GM12878 (cell line): ENCODE results near the gene NCAPD3. TPM values are rescaled to one million over a fixed set of nuclear protein-coding genes. Genes with fewer than 3 reads are reported as not detected.

Experiments used
- ATAC-seq: fragments of 200-7000 bp; cut with Tn5 transposase; 3 replicates; pipeline ENCODE4 v1.9.1; 2020; ENCODE audit warnings: mild to moderate bottlenecking, moderate library complexity
- BruUV-seq: library from RNA; stranded (reverse); fragments of 400-500 nt; replicated peaks from 2 replicates; lab custom pipeline; 2021; lab: Mats Ljungman, UMichigan
- CTCF ChIA-PET: fragments of 300-600 bp; sonication (Branson Sonifier 250); formaldehyde crosslinking; extraction: SDS; loops from one replicate; lab custom pipeline; 2021; ENCODE audit warnings: inconsistent platforms; lab: Yijun Ruan, JAX
- POLR2A ChIA-PET: fragments of 350-600 bp; formaldehyde crosslinking; extraction: SDS; loops from one replicate; lab custom pipeline; 2021; ENCODE audit warnings: inconsistent platforms; lab: Charles Lee
- RAD21 ChIA-PET: fragments of 300-600 bp; sonication (Branson Sonifier 250); formaldehyde crosslinking; loops from one replicate; lab custom pipeline; 2023; ENCODE audit warnings: antibody characterized with exemption; ENCODE audit not compliant: unreplicated experiment; lab: Charles Lee
- SMC1A ChIA-PET: fragments of 300-600 bp; sonication (Branson Sonifier 250); formaldehyde crosslinking; loops from one replicate; lab custom pipeline; 2023; ENCODE audit not compliant: unreplicated experiment, uncharacterized antibody; lab: Charles Lee
- DNase-seq: peaks from one replicate; pipeline ENCODE4 v3.0.0-alpha.2; 2011; ENCODE audit warnings: low read depth, low spot score
- FAIRE-seq: peaks from 3 replicates; lab custom pipeline; 2011; peaks lifted over from hg19 to GRCh38; lab: Jason Lieb, UNC
- H2AFZ ChIP-seq: 2 replicates; pipeline ENCODE4 v1.6.0; 2011; ENCODE audit warnings: low read depth, low read length, control low read depth; ENCODE audit not compliant: control insufficient read depth
- H3K27ac ChIP-seq: 2 replicates; pipeline ENCODE4 v1.5.1; 2011; ENCODE audit warnings: control low read depth; ENCODE audit not compliant: control insufficient read depth, insufficient read depth
- H3K27me3 ChIP-seq, 2 experiments: replicated peaks in 1 of 2; 2 replicates each; pipeline versions ENCODE4 v1.6.0 to v1.6.1; 2011; ENCODE audit warnings: low read length in 1 of 2; ENCODE audit not compliant: control insufficient read depth in 2 of 2, insufficient read depth in 2 of 2
- H3K36me3 ChIP-seq, 2 experiments: 2 replicates each; pipeline ENCODE4 v1.5.1; 2011; ENCODE audit warnings: low read length in 1 of 2; ENCODE audit not compliant: control insufficient read depth in 2 of 2, insufficient read depth in 2 of 2
- H3K4me1 ChIP-seq: 2 replicates; pipeline ENCODE4 v1.6.1; 2011; ENCODE audit warnings: mild to moderate bottlenecking, low read length, moderate library complexity, mixed read lengths; ENCODE audit not compliant: control insufficient read depth, insufficient read depth
- H3K4me2 ChIP-seq: 2 replicates; pipeline ENCODE4 v1.6.0; 2011; ENCODE audit warnings: control low read depth; ENCODE audit not compliant: control insufficient read depth, insufficient read depth
- H3K4me3 ChIP-seq: fragments of 200-600 bp; sonication (generic); 2 replicates; pipeline ENCODE4 v1.5.1; 2016
- H3K79me2 ChIP-seq: 2 replicates; pipeline ENCODE4 v1.6.0; 2011; ENCODE audit warnings: low read length; ENCODE audit not compliant: control insufficient read depth, insufficient read depth
- H3K9ac ChIP-seq: 2 replicates; pipeline ENCODE4 v1.8.0; 2011; ENCODE audit warnings: low read length, control low read depth, mixed read lengths; ENCODE audit not compliant: control insufficient read depth, insufficient read depth
- H3K9me3 ChIP-seq: replicated peaks from 3 replicates; pipeline ENCODE4 v1.5.1; 2011; ENCODE audit warnings: mild to moderate bottlenecking, low read length; ENCODE audit not compliant: control insufficient read depth, insufficient read depth
- H4K20me1 ChIP-seq: 2 replicates; pipeline ENCODE4 v1.6.0; 2011; ENCODE audit not compliant: control insufficient read depth, insufficient read depth
- KDM1A ChIP-seq: fragments of 200-600 bp; sonication (generic); IDR thresholded peaks from 2 replicates; pipeline ENCODE4 v1.6.1; 2016; ENCODE audit warnings: borderline replicate concordance
- MEF2A ChIP-seq: IDR thresholded peaks from 2 replicates; pipeline ENCODE4 v1.6.1; 2011; ENCODE audit warnings: low read depth, mild to moderate bottlenecking, low read length, moderate library complexity; ENCODE audit not compliant: insufficient read depth
- NFIC ChIP-seq: IDR thresholded peaks from 2 replicates; pipeline ENCODE4 v1.6.1; 2012; ENCODE audit warnings: low read depth, mild to moderate bottlenecking, inconsistent platforms, low read length, moderate library complexity
- RUNX3 ChIP-seq: IDR thresholded peaks from 2 replicates; pipeline ENCODE4 v1.6.1; 2012; ENCODE audit warnings: low read length, inconsistent platforms
- SPI1 ChIP-seq: IDR thresholded peaks from 2 replicates; pipeline ENCODE4 v1.6.1; 2011; ENCODE audit warnings: low read depth, mild to moderate bottlenecking, low read length, moderate library complexity, borderline replicate concordance; ENCODE audit not compliant: insufficient read depth
- ZZZ3 ChIP-seq: IDR thresholded peaks from 2 replicates; pipeline ENCODE4 v1.6.1; 2011; ENCODE audit warnings: low read depth; ENCODE audit not compliant: control insufficient read depth, insufficient read length
- in situ Hi-C: fragments of 300-500 bp; cut with MboI; formaldehyde crosslinking; loops from 9 replicates; pipeline ENCODE4 v1.14.3; 2018; ENCODE audit warnings: mixed read lengths
- intact Hi-C: fragments of 100-400 bp; cut with micrococcal nuclease; formaldehyde crosslinking; loops from one replicate; pipeline ENCODE4 v1.14.2; 2022; ENCODE audit not compliant: unreplicated experiment
- polyA plus RNA-seq, 11 experiments: library from polyadenylated mRNA; depleted of rRNA in 4 of 11; unstranded in 6 of 11; stranded (reverse) in 5 of 11; fragments of >200 nt; fragmentation: Nextera tagmentation in 4 of 11; fragmentation: Illumina TruSeq in 1 of 11; extraction: Ambion mirVana in 4 of 11; extraction: Trizol in 1 of 11; gene quantifications; 1 replicate in 1 of 11; 2 replicates in 10 of 11; pipeline versions ENCODE4 v1.2.1 to v1.2.3, GENCODE V29; 2011 to 2016; ENCODE audit warnings: inconsistent platforms in 2 of 11, missing spikeins in 2 of 11, low read depth in 1 of 11
- total RNA-seq, 4 experiments: library from RNA; depleted of rRNA in 3 of 4; stranded (reverse); fragments of >200 nt in 3 of 4; fragmentation: Illumina TruSeq in 1 of 4; extraction: Trizol in 1 of 4; gene quantifications; 2 replicates each; pipeline versions ENCODE4 v1.2.1 to v1.2.3, GENCODE V29; 2013 to 2021
- TF ChIP-seq, protein P1 (sequence below): IDR thresholded peaks from 2 replicates; pipeline ENCODE4 v1.6.1; 2012; ENCODE audit warnings: improper control_type of control experiment, low read depth, low read length; ENCODE audit not compliant: insufficient replicate concordance
- TF ChIP-seq, protein P2 (sequence below): IDR thresholded peaks from 2 replicates; pipeline ENCODE4 v1.6.1; 2012; ENCODE audit warnings: low read length, inconsistent platforms

Gene NCAPD3
- total and polyA plus RNA-seq, 10 of the 15 experiments (the other 5 are each of a cell fraction or from before 2014, with no cell fraction given), result 14.9 to 58.2 (median 48.2) TPM

DNA sequence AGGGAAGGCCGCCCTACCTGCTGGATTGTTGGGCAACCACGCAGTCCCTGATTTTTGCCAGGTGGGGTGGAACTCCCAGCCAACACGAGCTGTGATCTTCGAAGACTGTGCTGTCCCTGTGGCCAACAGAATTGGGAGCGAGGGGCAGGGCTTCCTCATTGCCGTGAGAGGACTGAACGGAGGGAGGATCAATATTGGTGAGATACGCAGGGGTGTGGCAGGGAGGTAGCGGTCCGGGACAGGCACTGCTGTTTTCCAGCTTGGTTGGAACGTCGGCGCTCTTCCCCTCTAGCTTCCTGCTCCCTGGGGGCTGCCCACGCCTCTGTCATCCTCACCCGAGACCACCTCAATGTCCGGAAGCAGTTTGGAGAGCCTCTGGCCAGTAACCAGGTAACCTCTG, 37.2 kb upstream of the NCAPD3 start (continued):
- TF ChIP-seq, protein P1, sequence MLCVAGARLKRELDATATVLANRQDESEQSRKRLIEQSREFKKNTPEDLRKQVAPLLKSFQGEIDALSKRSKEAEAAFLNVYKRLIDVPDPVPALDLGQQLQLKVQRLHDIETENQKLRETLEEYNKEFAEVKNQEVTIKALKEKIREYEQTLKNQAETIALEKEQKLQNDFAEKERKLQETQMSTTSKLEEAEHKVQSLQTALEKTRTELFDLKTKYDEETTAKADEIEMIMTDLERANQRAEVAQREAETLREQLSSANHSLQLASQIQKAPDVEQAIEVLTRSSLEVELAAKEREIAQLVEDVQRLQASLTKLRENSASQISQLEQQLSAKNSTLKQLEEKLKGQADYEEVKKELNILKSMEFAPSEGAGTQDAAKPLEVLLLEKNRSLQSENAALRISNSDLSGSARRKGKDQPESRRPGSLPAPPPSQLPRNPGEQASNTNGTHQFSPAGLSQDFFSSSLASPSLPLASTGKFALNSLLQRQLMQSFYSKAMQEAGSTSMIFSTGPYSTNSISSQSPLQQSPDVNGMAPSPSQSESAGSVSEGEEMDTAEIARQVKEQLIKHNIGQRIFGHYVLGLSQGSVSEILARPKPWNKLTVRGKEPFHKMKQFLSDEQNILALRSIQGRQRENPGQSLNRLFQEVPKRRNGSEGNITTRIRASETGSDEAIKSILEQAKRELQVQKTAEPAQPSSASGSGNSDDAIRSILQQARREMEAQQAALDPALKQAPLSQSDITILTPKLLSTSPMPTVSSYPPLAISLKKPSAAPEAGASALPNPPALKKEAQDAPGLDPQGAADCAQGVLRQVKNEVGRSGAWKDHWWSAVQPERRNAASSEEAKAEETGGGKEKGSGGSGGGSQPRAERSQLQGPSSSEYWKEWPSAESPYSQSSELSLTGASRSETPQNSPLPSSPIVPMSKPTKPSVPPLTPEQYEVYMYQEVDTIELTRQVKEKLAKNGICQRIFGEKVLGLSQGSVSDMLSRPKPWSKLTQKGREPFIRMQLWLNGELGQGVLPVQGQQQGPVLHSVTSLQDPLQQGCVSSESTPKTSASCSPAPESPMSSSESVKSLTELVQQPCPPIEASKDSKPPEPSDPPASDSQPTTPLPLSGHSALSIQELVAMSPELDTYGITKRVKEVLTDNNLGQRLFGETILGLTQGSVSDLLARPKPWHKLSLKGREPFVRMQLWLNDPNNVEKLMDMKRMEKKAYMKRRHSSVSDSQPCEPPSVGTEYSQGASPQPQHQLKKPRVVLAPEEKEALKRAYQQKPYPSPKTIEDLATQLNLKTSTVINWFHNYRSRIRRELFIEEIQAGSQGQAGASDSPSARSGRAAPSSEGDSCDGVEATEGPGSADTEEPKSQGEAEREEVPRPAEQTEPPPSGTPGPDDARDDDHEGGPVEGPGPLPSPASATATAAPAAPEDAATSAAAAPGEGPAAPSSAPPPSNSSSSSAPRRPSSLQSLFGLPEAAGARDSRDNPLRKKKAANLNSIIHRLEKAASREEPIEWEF, result no peak
- TF ChIP-seq KDM1A (no peak), ZZZ3 (no peak)

DNA sequence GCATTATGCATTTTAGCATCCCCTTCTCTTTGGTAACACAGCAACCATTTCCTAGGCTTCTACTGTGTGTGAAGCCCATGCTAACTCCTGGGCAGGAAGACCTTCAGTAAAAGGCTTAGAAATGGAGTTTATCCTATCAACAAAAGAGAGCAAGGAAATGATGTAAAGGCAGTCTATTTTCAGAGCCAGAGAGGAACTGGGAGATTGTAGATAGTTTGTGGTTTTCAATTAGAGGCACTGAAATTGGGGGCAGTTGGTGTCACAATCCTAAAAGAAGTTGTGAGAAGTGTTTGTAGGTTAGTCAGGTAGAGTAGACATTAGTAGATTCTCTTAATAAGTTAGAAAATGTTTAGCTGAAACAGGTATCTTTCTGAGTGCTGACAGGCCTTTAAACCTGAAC, 36.7 kb upstream of the NCAPD3 start:
- H3K36me3 ChIP-seq, result peaks cover 0 to 3% of the 10 kb centered on the region in 2 experiments; a peak in 1 of 4 replicates
- FAIRE-seq, result peak; percentile 54
- no peaks in the 10 kb centered on the region for H3K27me3 ChIP-seq
- ChIA-PET CTCF (interaction anchor here (1.4 to 3.5 kb wide), 3 partner anchors 9 to 73 kb away, joined by 3 to 15 read pairs (median 8); no protein-coding TSS in a partner anchor), RAD21 (no interaction called here), POLR2A (no interaction called here), SMC1A (interaction anchor here (2.0 kb wide), 1 partner anchor 32 kb away, joined by 5 read pairs; no protein-coding TSS in a partner anchor)
- H3K79me2 ChIP-seq, result no peaks in the 10 kb centered on the region
- peaks cover 3% of the 10 kb centered on the region for H3K4me1 ChIP-seq
- H3K9me3 ChIP-seq, result no peaks in the 10 kb centered on the region
- peak; percentile 26; the same call in 1 of the 2 replicates for TF ChIP-seq NFIC
- peak; percentile 66 for TF ChIP-seq MEF2A
- peak; percentile 88 for TF ChIP-seq SPI1
- TF ChIP-seq, protein P2, sequence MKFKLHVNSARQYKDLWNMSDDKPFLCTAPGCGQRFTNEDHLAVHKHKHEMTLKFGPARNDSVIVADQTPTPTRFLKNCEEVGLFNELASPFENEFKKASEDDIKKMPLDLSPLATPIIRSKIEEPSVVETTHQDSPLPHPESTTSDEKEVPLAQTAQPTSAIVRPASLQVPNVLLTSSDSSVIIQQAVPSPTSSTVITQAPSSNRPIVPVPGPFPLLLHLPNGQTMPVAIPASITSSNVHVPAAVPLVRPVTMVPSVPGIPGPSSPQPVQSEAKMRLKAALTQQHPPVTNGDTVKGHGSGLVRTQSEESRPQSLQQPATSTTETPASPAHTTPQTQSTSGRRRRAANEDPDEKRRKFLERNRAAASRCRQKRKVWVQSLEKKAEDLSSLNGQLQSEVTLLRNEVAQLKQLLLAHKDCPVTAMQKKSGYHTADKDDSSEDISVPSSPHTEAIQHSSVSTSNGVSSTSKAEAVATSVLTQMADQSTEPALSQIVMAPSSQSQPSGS, result no peak
- peak; percentile 92 for TF ChIP-seq RUNX3
- peak; percentile 38 for ATAC-seq
- no TSS peak for BruUV-seq
- H2AFZ ChIP-seq, result no peak overlapping the region
- 0 out of 2 replicates have a peak overlapping the region, but pooled peaks have one; percentile 18 for H3K4me2 ChIP-seq
- H3K9ac ChIP-seq, result no peak overlapping the region
- H4K20me1 ChIP-seq, result no peaks in the 10 kb centered on the region
- intact Hi-C loops, result no loop called here
- DNase-seq, result no peak
- no peak overlapping the region for H3K4me3 ChIP-seq
- in situ Hi-C loops, result no loop called here
- H3K27ac ChIP-seq, result no peak overlapping the region
